ENCODE results near the gene CEP55. TPM values are rescaled to one million over a fixed set of nuclear protein-coding genes. Genes with fewer than 3 reads are reported as not detected.
A peak's percentile ranks its signal among the peaks of the same experiment; 100 is the strongest.
"Not testable (repeated sequence)": the region's sequence is repeated elsewhere in the genome, so short reads cannot be mapped to it uniquely, and the experiment has no call there.

Gene CEP55
- total and polyA plus RNA-seq, 3 experiments from 2014 or later: 0.97 to 44.4 (median 41.2) TPM

GRCh38 chr10:93464776-93465388 lies 31.5 kb upstream of the CEP55 start:
- Mint-ChIP-seq H3K4me3 (no peak overlapping the region), H3K36me3 (no peaks in the 10 kb centered on the region), H3K27ac (peak overlapping the region in 2 of 8 donors; percentile 2 to 79), H3K27me3 (no peaks in the 10 kb centered on the region), H3K9me3 (no peaks in the 10 kb centered on the region), H3K4me1 (peaks cover 5 to 10% (median 9%) of the 10 kb centered on the region in 3 donors)
- no peaks in the 10 kb centered on the region for H3K9me3 ChIP-seq (ENCODE audit: low read length)
- H3K36me3 ChIP-seq (ENCODE audit: insufficient read depth, low read length): no peaks in the 10 kb centered on the region
- H3K27me3 ChIP-seq (ENCODE audit: insufficient read depth, low read length, poor library complexity, severe bottlenecking): no peaks in the 10 kb centered on the region
- H3K4me3 ChIP-seq (ENCODE audit: low read length): no peak overlapping the region
- H3K4me1 ChIP-seq (ENCODE audit: insufficient read depth, low read length): no peaks in the 10 kb centered on the region
- H3K27ac ChIP-seq (ENCODE audit: low read depth, low read length): no peak overlapping the region
- POLR2A ChIA-PET: no interaction called here
- CTCF ChIA-PET: no interaction called here
- DNase-seq: no peak

- peak overlapping the region in 1 of 8 donors; percentile 78 for H3K27ac Mint-ChIP-seq
- H3K4me1 ChIP-seq (ENCODE audit: insufficient read depth, low read length): no peaks in the 10 kb centered on the region
- H3K27me3 ChIP-seq (ENCODE audit: insufficient read depth, low read length, poor library complexity, severe bottlenecking): no peaks in the 10 kb centered on the region
- no peaks in the 10 kb centered on the region for H3K27me3 Mint-ChIP-seq
- no peaks in the 10 kb centered on the region for H3K36me3 ChIP-seq (ENCODE audit: insufficient read depth, low read length)
- H3K36me3 Mint-ChIP-seq: no peaks in the 10 kb centered on the region
- no peak overlapping the region for H3K27ac ChIP-seq (ENCODE audit: low read depth, low read length)
- no peak for DNase-seq
- H3K4me3 Mint-ChIP-seq: no peak overlapping the region
- no peaks in the 10 kb centered on the region for H3K9me3 Mint-ChIP-seq
- H3K4me3 ChIP-seq (ENCODE audit: low read length): no peak overlapping the region
- POLR2A ChIA-PET: no interaction called here
- H3K9me3 ChIP-seq (ENCODE audit: low read length): no peaks in the 10 kb centered on the region
- CTCF ChIA-PET: interaction anchor here (0.6 kb wide), 1 partner anchor 46 kb away, joined by 3 read pairs; no protein-coding TSS in a partner anchor
- H3K4me1 Mint-ChIP-seq: peaks cover 5 to 9% (median 8%) of the 10 kb centered on the region in 3 donors
Observed at GRCh38 chr10:93465806-93466675, 30.4 kb upstream of the CEP55 start.

- H3K27me3 ChIP-seq (ENCODE audit: insufficient read depth, low read length, poor library complexity, severe bottlenecking); DNase-seq; H3K4me3 ChIP-seq (ENCODE audit: low read length); H3K9me3 Mint-ChIP-seq; H3K4me1 Mint-ChIP-seq; H3K9me3 ChIP-seq (ENCODE audit: low read length); H3K27ac ChIP-seq (ENCODE audit: low read depth, low read length); H3K36me3 ChIP-seq (ENCODE audit: insufficient read depth, low read length); H3K36me3 Mint-ChIP-seq; H3K4me3 Mint-ChIP-seq; POLR2A ChIA-PET; H3K27me3 Mint-ChIP-seq; H3K27ac Mint-ChIP-seq; H3K4me1 ChIP-seq (ENCODE audit: insufficient read depth, low read length): not testable (repeated sequence)
- CTCF ChIA-PET: interaction anchor here (1.9 kb wide), 1 partner anchor 92 kb away, joined by 7 read pairs; no protein-coding TSS in a partner anchor
Observed at GRCh38 chr10:93467635-93468034, 28.8 kb upstream of the CEP55 start.

DNA sequence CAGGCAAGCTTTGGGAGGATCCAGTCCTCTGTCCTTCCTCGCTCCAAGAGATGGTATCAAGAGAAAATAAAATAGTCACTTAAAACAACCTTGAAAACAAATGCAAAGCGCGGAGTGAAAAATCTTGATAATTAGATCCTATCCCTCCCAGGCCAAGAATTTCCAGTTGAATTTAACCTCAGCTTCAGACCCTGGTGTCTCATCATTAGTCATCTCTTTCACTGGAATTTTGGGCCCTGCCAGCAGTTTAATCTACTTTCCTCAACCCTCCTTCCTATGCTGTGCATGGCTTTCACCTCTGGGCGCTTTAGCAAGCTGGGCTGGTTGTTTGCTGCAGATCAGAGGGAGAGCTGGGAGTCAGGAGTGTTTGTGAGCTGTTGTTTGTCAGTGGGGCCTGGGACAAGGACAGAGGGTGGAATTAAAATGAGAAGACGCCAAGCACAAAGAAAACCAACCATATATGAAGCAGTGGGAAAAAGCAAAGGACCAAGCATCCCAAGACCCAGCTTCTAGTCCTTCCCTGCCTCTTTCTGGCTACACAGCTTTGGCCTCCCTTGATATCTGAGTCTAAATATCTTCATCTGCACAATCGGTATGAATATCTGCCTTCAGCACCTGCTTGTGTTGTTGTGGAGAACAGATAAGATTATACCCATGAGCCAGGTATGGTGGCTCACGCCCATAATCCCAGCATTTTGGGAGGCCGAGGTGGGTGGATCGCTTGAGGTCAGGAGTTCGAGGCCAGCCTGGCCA lies 27.8 kb upstream of the CEP55 start:
- no peaks in the 10 kb centered on the region for H3K27me3 ChIP-seq (ENCODE audit: insufficient read depth, low read length, poor library complexity, severe bottlenecking)
- ChIA-PET POLR2A (no interaction called here), CTCF (interaction anchor here (1.9 kb wide), 1 partner anchor 93 kb away, joined by 7 read pairs; no protein-coding TSS in a partner anchor)
- peak overlapping the region in 2 of 8 donors; percentile 76 to 85 for H3K27ac Mint-ChIP-seq
- DNase-seq: no peak
- no peak overlapping the region for H3K4me3 Mint-ChIP-seq
- no peak overlapping the region for H3K4me3 ChIP-seq (ENCODE audit: low read length)
- no peaks in the 10 kb centered on the region for H3K9me3 ChIP-seq (ENCODE audit: low read length)
- no peaks in the 10 kb centered on the region for H3K9me3 Mint-ChIP-seq
- H3K4me1 ChIP-seq (ENCODE audit: insufficient read depth, low read length): no peaks in the 10 kb centered on the region
- no peaks in the 10 kb centered on the region for H3K36me3 Mint-ChIP-seq
- no peaks in the 10 kb centered on the region for H3K27me3 Mint-ChIP-seq
- no peak overlapping the region for H3K27ac ChIP-seq (ENCODE audit: low read depth, low read length)
- H3K36me3 ChIP-seq (ENCODE audit: insufficient read depth, low read length): no peaks in the 10 kb centered on the region
- H3K4me1 Mint-ChIP-seq: no peaks in the 10 kb centered on the region

DNA sequence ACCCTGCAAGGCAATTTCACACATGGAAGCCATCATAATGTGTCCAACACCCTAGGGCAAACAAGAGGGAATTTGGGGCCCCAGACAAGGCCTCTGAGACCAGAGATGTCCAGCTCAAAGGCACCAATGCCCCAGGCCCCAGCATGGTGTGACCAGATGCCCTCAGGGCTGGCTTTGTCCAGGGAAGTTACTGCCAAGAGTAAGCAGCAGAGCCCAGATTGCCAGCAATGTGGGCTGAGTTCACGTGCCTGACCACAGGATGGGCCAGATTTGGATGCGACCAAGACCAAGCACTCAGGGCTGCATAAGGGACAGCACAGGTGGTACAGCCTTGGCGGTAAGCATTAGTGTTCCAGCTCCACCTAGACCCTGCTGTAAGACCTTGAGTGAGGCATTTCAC lies 27.0 kb upstream of the CEP55 start:
- Mint-ChIP-seq H3K9me3 (no peaks in the 10 kb centered on the region), H3K4me3 (no peak overlapping the region), H3K27ac (no peak overlapping the region), H3K27me3 (no peaks in the 10 kb centered on the region), H3K36me3 (no peaks in the 10 kb centered on the region), H3K4me1 (no peaks in the 10 kb centered on the region)
- H3K9me3 ChIP-seq (ENCODE audit: low read length): no peaks in the 10 kb centered on the region
- H3K27me3 ChIP-seq (ENCODE audit: insufficient read depth, low read length, poor library complexity, severe bottlenecking): no peaks in the 10 kb centered on the region
- H3K4me3 ChIP-seq (ENCODE audit: low read length): no peak overlapping the region
- ChIA-PET POLR2A (no interaction called here), CTCF (interaction anchor here (1.9 kb wide), 1 partner anchor 94 kb away, joined by 7 read pairs; no protein-coding TSS in a partner anchor)
- no peak for DNase-seq
- H3K4me1 ChIP-seq (ENCODE audit: insufficient read depth, low read length): no peaks in the 10 kb centered on the region
- H3K36me3 ChIP-seq (ENCODE audit: insufficient read depth, low read length): no peaks in the 10 kb centered on the region
- H3K27ac ChIP-seq (ENCODE audit: low read depth, low read length): no peak overlapping the region

GRCh38 chr10:93471110-93471651 lies 25.2 kb upstream of the CEP55 start:
- H3K9me3 ChIP-seq (ENCODE audit: low read length): no peaks in the 10 kb centered on the region
- no peak for DNase-seq
- no peaks in the 10 kb centered on the region for H3K4me1 Mint-ChIP-seq
- CTCF ChIA-PET: interaction anchor here (0.7 to 1.3 kb wide), 2 partner anchors 11 to 27 kb away, joined by 3 to 4 read pairs; partner anchors contain the start of gene MYOF
- H3K27me3 Mint-ChIP-seq: no peaks in the 10 kb centered on the region
- no peaks in the 10 kb centered on the region for H3K36me3 ChIP-seq (ENCODE audit: insufficient read depth, low read length)
- POLR2A ChIA-PET: interaction anchor here (0.6 kb wide), 1 partner anchor 71 kb away, joined by 3 read pairs; no protein-coding TSS in a partner anchor
- H3K27ac ChIP-seq (ENCODE audit: low read depth, low read length): no peak overlapping the region
- no peak overlapping the region for H3K4me3 Mint-ChIP-seq
- no peaks in the 10 kb centered on the region for H3K9me3 Mint-ChIP-seq
- H3K4me3 ChIP-seq (ENCODE audit: low read length): no peak overlapping the region
- H3K4me1 ChIP-seq (ENCODE audit: insufficient read depth, low read length): no peaks in the 10 kb centered on the region
- H3K36me3 Mint-ChIP-seq: no peaks in the 10 kb centered on the region
- H3K27ac Mint-ChIP-seq: no peak overlapping the region
- H3K27me3 ChIP-seq (ENCODE audit: insufficient read depth, low read length, poor library complexity, severe bottlenecking): no peaks in the 10 kb centered on the region

DNA sequence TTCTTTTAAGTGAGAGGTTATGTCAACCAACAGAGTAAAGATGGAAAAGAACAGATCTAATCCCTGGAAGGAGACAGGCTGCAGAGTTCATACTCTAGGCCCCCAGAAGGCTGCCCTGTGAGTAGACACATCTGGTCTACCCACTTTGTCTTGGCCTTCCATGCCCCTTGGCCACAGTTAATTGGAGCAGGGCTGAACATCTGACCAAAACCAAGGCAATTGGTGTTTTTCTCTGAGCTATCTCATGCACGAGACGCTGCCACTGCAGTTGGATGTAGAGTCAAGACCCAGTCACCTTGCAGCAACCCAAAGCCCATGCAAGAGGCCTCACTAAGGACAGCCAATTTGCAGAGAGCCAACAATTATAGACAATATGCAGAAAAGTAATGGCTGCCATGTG lies 23.3 kb upstream of the CEP55 start:
- Histone ChIP-seq H3K4me1 (ENCODE audit: insufficient read depth, low read length) (no peaks in the 10 kb centered on the region), H3K9me3 (ENCODE audit: low read length) (no peaks in the 10 kb centered on the region), H3K4me3 (ENCODE audit: low read length) (no peak overlapping the region), H3K27me3 (ENCODE audit: insufficient read depth, low read length, poor library complexity, severe bottlenecking) (no peaks in the 10 kb centered on the region), H3K27ac (ENCODE audit: low read depth, low read length) (no peak overlapping the region), H3K36me3 (ENCODE audit: insufficient read depth, low read length) (no peaks in the 10 kb centered on the region)
- DNase-seq: no peak
- no peaks in the 10 kb centered on the region for H3K4me1 Mint-ChIP-seq
- no peaks in the 10 kb centered on the region for H3K36me3 Mint-ChIP-seq
- H3K9me3 Mint-ChIP-seq: no peaks in the 10 kb centered on the region
- POLR2A ChIA-PET: no interaction called here
- CTCF ChIA-PET: interaction anchor here (2.0 to 3.8 kb wide), 2 partner anchors 9 to 96 kb away, joined by 12 to 18 read pairs; partner anchors contain the start of gene MYOF
- no peak overlapping the region for H3K4me3 Mint-ChIP-seq
- H3K27ac Mint-ChIP-seq: no peak overlapping the region
- peaks cover 0 to 5% of the 10 kb centered on the region in 2 donors for H3K27me3 Mint-ChIP-seq

All from CD8-positive, alpha-beta memory T cell (primary cell).